Nephron progenitor cell (in vitro differentiated cells): ENCODE data around the gene MTG1.

Experiments used
- DNase-seq: peaks from one replicate; pipeline ENCODE4 v3.0.0; 2021
- H3K27ac Mint-ChIP-seq: 2 replicates; pipeline ENCODE4 v1.8.0; 2021; ENCODE audit warnings: mild to moderate bottlenecking, moderate library complexity, mixed read lengths
- H3K27me3 Mint-ChIP-seq: 2 replicates; pipeline ENCODE4 v1.8.0; 2021; ENCODE audit warnings: mild to moderate bottlenecking, low read depth, mixed read lengths; ENCODE audit not compliant: poor library complexity
- H3K36me3 Mint-ChIP-seq: 2 replicates; pipeline ENCODE4 v1.8.0; 2021; ENCODE audit warnings: low read depth, mixed read lengths
- H3K4me1 Mint-ChIP-seq: 2 replicates; pipeline ENCODE4 v1.8.0; 2021; ENCODE audit warnings: mixed read lengths
- H3K4me3 Mint-ChIP-seq: 2 replicates; pipeline ENCODE4 v1.8.0; 2021; ENCODE audit warnings: mild to moderate bottlenecking, moderate library complexity, mixed read lengths
- H3K9me3 Mint-ChIP-seq: 2 replicates; pipeline ENCODE4 v1.8.0; 2021; ENCODE audit warnings: mild to moderate bottlenecking, moderate library complexity, mixed read lengths
- TF ChIP-seq, protein P1 (sequence below): fragments of 200-600 bp; sonication (generic); IDR thresholded peaks from 2 replicates; pipeline ENCODE4 v1.5.0; 2021; ENCODE audit warnings: antibody characterized with exemption

MTG1 gene

DNA sequence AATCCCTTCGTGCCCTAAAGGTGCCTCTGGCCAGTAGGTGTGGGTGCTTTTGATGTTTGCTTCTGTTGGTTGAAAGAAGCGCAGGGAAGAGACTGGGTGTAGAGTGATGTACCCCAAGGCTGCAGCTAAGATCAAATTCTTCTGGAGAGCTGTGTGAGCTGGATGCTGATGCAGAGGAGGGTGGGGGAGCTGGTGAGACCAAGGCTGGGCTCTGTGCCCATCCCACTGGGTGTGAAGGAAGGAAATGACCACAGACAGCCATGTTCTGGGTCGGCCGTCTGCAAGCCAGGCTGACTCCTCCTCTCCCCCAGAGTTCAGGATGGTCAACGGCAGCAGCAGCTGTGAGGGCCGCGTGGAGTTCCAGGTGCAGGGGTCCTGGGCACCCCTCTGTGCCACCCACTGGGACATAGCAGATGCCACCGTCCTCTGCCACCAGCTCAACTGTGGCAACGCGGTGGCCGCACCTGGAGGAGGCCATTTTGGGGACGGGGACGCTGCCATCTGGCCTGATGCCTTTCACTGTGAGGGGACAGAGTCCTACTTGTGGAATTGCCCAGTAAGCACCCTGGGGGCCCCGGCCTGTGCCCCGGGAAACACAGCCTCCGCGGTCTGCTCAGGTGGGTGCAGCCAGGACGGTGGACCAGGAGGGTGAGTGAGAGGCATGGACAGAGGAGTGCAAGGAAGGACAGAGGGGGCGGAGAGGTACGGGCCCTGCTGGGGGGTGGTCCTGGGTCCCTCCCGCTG lies 64.9 kb downstream of the MTG1 start:
- Mint-ChIP-seq H3K4me1 (no peaks in the 10 kb centered on the region), H3K4me3 (no peak overlapping the region), H3K9me3 (peaks cover 77% of the 10 kb centered on the region), H3K27ac (no peak overlapping the region), H3K27me3 (peaks cover 5% of the 10 kb centered on the region), H3K36me3 (peaks cover 11% of the 10 kb centered on the region)
- DNase-seq: no peak
- TF ChIP-seq, protein P1, sequence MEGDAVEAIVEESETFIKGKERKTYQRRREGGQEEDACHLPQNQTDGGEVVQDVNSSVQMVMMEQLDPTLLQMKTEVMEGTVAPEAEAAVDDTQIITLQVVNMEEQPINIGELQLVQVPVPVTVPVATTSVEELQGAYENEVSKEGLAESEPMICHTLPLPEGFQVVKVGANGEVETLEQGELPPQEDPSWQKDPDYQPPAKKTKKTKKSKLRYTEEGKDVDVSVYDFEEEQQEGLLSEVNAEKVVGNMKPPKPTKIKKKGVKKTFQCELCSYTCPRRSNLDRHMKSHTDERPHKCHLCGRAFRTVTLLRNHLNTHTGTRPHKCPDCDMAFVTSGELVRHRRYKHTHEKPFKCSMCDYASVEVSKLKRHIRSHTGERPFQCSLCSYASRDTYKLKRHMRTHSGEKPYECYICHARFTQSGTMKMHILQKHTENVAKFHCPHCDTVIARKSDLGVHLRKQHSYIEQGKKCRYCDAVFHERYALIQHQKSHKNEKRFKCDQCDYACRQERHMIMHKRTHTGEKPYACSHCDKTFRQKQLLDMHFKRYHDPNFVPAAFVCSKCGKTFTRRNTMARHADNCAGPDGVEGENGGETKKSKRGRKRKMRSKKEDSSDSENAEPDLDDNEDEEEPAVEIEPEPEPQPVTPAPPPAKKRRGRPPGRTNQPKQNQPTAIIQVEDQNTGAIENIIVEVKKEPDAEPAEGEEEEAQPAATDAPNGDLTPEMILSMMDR: no peak

DNA sequence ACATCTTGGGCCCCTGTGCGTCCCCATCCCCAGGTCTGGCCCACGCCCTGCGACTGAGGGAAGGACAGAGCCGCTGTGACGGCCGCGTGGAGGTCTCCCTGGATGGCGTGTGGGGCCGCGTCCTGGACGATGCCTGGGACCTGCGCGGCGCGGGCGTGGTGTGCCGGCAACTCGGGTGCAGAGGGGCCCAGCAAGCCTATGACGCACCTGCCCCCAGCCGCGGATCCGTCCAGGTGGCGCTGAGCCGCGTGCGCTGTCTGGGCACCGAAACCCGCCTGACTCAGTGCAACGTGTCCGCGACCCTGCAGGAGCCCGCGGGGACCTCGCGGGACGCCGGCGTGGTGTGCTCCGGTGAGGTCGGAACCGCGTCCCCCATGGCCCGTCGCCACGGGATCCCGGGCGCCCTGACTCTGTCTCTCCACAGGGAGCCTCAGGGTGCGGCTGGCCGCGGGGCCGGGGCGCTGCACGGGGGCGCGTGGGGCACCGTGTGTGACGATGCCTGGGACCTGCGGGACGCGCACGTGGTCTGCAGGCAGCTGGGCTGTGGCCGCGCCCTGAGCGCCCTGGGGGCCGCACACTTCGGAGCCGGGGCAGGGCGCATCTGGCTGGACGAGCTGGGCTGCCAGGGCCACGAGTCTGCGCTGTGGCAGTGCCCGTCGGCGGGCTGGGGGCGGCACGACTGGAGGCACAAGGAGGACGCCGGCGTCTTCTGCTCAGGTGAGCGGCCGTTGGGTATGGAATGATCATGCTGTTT lies 65.7 kb downstream of the MTG1 start:
- no peak overlapping the region for H3K27ac Mint-ChIP-seq
- peaks cover 11% of the 10 kb centered on the region for H3K36me3 Mint-ChIP-seq
- peaks cover 5% of the 10 kb centered on the region for H3K27me3 Mint-ChIP-seq
- H3K4me1 Mint-ChIP-seq: no peaks in the 10 kb centered on the region
- TF ChIP-seq, protein P1: no peak
- DNase-seq: no peak
- H3K4me3 Mint-ChIP-seq: no peak overlapping the region
- H3K9me3 Mint-ChIP-seq: peaks cover 76% of the 10 kb centered on the region

DNA sequence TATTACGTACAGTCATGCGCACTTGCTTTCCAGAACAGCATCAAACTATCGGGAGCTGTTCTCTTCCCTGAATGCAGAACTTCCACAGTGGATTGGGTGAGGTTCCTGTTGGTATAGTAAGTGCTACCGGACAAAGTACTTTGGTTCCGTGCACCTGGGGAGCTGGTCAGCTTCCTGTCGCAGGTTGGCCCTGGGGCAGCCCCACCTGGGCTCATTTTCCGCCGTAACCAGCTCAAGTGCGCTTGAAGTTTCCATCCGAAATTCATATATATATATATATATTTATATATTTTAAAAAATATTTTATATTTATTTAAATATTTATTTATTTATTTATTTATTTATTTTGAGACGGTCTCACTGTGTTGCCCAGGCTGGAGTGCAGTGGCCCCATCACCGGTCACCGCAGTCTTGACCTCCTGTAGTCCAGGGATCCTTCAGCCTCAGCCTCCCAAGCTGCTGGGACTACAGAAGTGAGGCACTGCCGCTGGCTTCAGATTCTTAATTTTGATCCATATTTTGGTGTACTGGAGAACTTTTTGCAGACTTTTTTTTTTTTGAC lies 66.3 kb downstream of the MTG1 start:
- TF ChIP-seq, protein P1: no peak
- Mint-ChIP-seq H3K9me3 (peaks cover 69% of the 10 kb centered on the region), H3K36me3 (peaks cover 11% of the 10 kb centered on the region), H3K4me3 (no peak overlapping the region), H3K4me1 (no peaks in the 10 kb centered on the region), H3K27ac (no peak overlapping the region), H3K27me3 (peaks cover 3% of the 10 kb centered on the region)
- no peak for DNase-seq

DNA sequence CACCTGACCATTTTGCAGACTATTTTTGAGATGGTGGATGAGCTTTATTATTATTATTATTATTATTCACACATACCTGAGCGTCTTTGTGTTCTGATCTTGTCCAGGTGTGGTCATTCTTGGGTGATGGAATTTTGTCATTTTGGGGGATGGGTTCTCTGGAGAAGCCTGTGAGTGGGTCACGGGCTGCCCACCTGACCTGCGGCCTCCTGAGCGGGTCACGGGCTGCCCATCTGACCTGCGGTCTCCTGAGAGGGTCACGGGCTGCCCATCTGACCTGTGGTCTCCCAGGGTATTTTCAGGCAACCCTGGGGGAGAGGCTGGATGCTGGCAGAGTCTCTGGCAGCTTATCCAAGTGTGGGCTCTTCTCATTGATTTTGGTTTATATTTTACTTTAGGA lies 67.1 kb downstream of the MTG1 start:
- DNase-seq: no peak
- Mint-ChIP-seq H3K27ac (no peak overlapping the region), H3K27me3 (peaks cover 3% of the 10 kb centered on the region), H3K4me1 (no peaks in the 10 kb centered on the region), H3K4me3 (no peak overlapping the region), H3K36me3 (peaks cover 11% of the 10 kb centered on the region), H3K9me3 (peaks cover 70% of the 10 kb centered on the region)
- TF ChIP-seq, protein P1: no peak

DNA sequence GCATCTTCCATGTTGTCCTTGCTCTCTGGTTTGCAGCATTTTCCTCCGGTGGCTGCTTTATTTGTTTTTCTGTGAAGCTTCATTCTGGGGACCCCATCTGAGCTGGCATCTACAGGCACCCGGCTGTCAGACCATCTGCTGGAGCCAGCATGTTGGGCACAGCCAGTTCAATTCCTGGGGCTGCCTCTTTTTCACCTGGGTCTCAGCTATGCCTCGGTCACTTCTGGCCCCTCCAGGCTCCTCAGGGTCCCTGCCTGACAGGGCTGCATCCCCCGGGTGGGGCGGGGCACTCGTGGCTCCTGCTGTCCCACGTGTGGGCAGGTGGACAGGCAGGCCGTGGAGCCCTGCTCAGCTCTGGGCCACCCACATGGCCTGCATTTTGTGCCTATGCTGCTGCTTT lies 67.9 kb downstream of the MTG1 start:
- Mint-ChIP-seq H3K36me3 (peaks cover 17% of the 10 kb centered on the region), H3K4me1 (no peaks in the 10 kb centered on the region), H3K27ac (no peak overlapping the region), H3K9me3 (peaks cover 73% of the 10 kb centered on the region), H3K4me3 (no peak overlapping the region), H3K27me3 (peaks cover 3% of the 10 kb centered on the region)
- TF ChIP-seq, protein P1: no peak
- DNase-seq: no peak
